Suppressor macrophage treated with lipopolysaccharide for 1 hour (primary cell): ENCODE measurements around the gene PI16.
A peak's percentile ranks its signal among the peaks of the same experiment; 100 is the strongest.

Experiments
- DNase-seq, 3 donors: peaks; one replicate each; pipeline ENCODE4 v3.0.0-alpha.2; 2020 to 2022

Gene PI16

GRCh38 chr6:36958775-36959554, 4.4 kb downstream of the PI16 start:
- DNase-seq: no peak

GRCh38 chr6:36959555-36960250, 5.2 kb downstream of the PI16 start:
- no peak for DNase-seq

GRCh38 chr6:36961441-36962435, 7.2 kb downstream of the PI16 start:
- no peak for DNase-seq

GRCh38 chr6:36962874-36963273, 8.3 kb downstream of the PI16 start:
- DNase-seq: peak; percentile 95 to 96 (median 96)

- DNase-seq: no peak
Measured at GRCh38 chr6:36963451-36964290, 9.1 kb downstream of the PI16 start.

- DNase-seq: no peak
Measured at GRCh38 chr6:36964349-36964748, 9.8 kb downstream of the PI16 start.

- no peak for DNase-seq
Measured at GRCh38 chr6:36964908-36965307, 10.4 kb downstream of the PI16 start.

- DNase-seq: no peak
Measured at GRCh38 chr6:36967301-36967700, 12.8 kb downstream of the PI16 start.

- no peak for DNase-seq
Measured at GRCh38 chr6:36967757-36968156, 13.2 kb downstream of the PI16 start.

GRCh38 chr6:36968266-36968977, 13.9 kb downstream of the PI16 start:
- DNase-seq: no peak

- DNase-seq: no peak
Measured at GRCh38 chr6:36969240-36969691, 14.7 kb downstream of the PI16 start.

- no peak for DNase-seq
Measured at GRCh38 chr6:36969988-36970891, 15.7 kb downstream of the PI16 start.

GRCh38 chr6:36970892-36971842, 16.6 kb downstream of the PI16 start:
- DNase-seq: no peak

- DNase-seq: no peak
Measured at GRCh38 chr6:36971921-36972673, 17.6 kb downstream of the PI16 start.

- DNase-seq: no peak
Measured at GRCh38 chr6:36973190-36973589, 18.7 kb downstream of the PI16 start.

- DNase-seq: no peak
Measured at GRCh38 chr6:36973647-36974046, 19.1 kb downstream of the PI16 start.

GRCh38 chr6:36975231-36976006, 20.9 kb downstream of the PI16 start:
- no peak for DNase-seq

- DNase-seq: no peak
Measured at GRCh38 chr6:36976007-36976264, 21.4 kb downstream of the PI16 start.
